HCT116 (cell line): ENCODE measurements around the gene ACBD3. TPM values are rescaled to one million over a fixed set of nuclear protein-coding genes. Genes with fewer than 3 reads are reported as not detected.

ENCODE experiments used
- ATAC-seq: fragments of 200-7000 bp; cut with Tn5 transposase; 2 replicates; pipeline ENCODE4 v1.9.1; 2020; ENCODE audit warnings: mild to moderate bottlenecking, moderate library complexity
- BruUV-seq: library from RNA; stranded (reverse); fragments of 400-500 nt; replicated peaks from 2 replicates; lab custom pipeline; 2021; lab: Mats Ljungman, UMichigan
- CTCF ChIA-PET: fragments of 300-600 bp; sonication (Branson Sonifier 250); formaldehyde crosslinking; loops from one replicate; lab custom pipeline; 2021; ENCODE audit warnings: antibody characterized with exemption; lab: Charles Lee
- POLR2A ChIA-PET: fragments of 300-600, 350-600 bp; sonication (Branson Sonifier 250); formaldehyde crosslinking; loops from one replicate; lab custom pipeline; 2021; ENCODE audit warnings: antibody characterized with exemption; lab: Charles Lee
- RAD21 ChIA-PET, 2 experiments: fragments of 300-600 bp; sonication (Branson Sonifier 250); formaldehyde crosslinking; loops; one replicate each; lab custom pipeline; 2023; ENCODE audit warnings: low total read pairs in 2 of 2; ENCODE audit not compliant: uncharacterized antibody in 2 of 2, unreplicated experiment in 2 of 2, low non-redundant PET in 1 of 2; lab: Charles Lee
- DNase-seq: peaks from one replicate; pipeline ENCODE4 v3.0.0-alpha.2; 2010; ENCODE audit warnings: low read depth, low spot score
- H2AFZ ChIP-seq: fragments of 200-600 bp; shearing (Covaris generic), sonication (generic); 2 replicates; pipeline ENCODE4 v1.6.1; 2017; ENCODE audit warnings: low read depth, mixed run types, mixed read lengths, antibody characterized with exemption, low read length; ENCODE audit not compliant: poor library complexity, severe bottlenecking
- H3K27ac ChIP-seq: 2 replicates; pipeline ENCODE4 v1.5.1; 2012; ENCODE audit warnings: low read depth, low read length
- H3K27me3 ChIP-seq: fragments of 200-600 bp; sonication (generic); 2 replicates; pipeline ENCODE4 v1.6.1; 2016; ENCODE audit warnings: mixed run types, low read length, mixed read lengths; ENCODE audit not compliant: insufficient read depth
- H3K36me3 ChIP-seq, 2 experiments: fragments of 200-500 bp in 1 of 2; fragments of 200-600 bp in 1 of 2; sonication (Bioruptor generic) in 1 of 2; sonication (generic) in 1 of 2; 2 replicates each; pipeline versions ENCODE4 v1.5.1 to v1.6.1; 2014 to 2016; ENCODE audit warnings: low read length in 2 of 2, inconsistent platforms in 1 of 2, mixed read lengths in 1 of 2, mixed run types in 1 of 2; ENCODE audit not compliant: insufficient read depth in 2 of 2, control insufficient read depth in 1 of 2
- H3K4me1 ChIP-seq, 2 experiments: fragments of 200-600 bp in 1 of 2; sonication (generic) in 1 of 2; 2 replicates each; pipeline versions ENCODE4 v1.5.1 to v1.6.1; 2012 to 2017; ENCODE audit warnings: low read length in 2 of 2, inconsistent platforms in 1 of 2, mild to moderate bottlenecking in 1 of 2, mixed read lengths in 1 of 2, mixed run types in 1 of 2, moderate library complexity in 1 of 2; ENCODE audit not compliant: insufficient read depth in 2 of 2, control insufficient read depth in 1 of 2
- H3K4me2 ChIP-seq: fragments of 200-600 bp; sonication (generic); 2 replicates; pipeline ENCODE4 v1.6.1; 2017; ENCODE audit warnings: mixed run types, low read length, mixed read lengths
- H3K4me3 ChIP-seq, 2 experiments: fragments of 200-600 bp in 1 of 2; sonication (generic) in 1 of 2; replicated peaks in 1 of 2; 2 replicates each; pipeline ENCODE4 v1.5.1; 2011 to 2016; ENCODE audit warnings: low read length in 2 of 2, control low read depth in 1 of 2, low read depth in 1 of 2, mild to moderate bottlenecking in 1 of 2, mixed read lengths in 1 of 2, mixed run types in 1 of 2
- H3K79me2 ChIP-seq: fragments of 200-600 bp; sonication (generic); 2 replicates; pipeline ENCODE4 v1.6.1; 2017; ENCODE audit warnings: mild to moderate bottlenecking, mixed run types, low read length, moderate library complexity, mixed read lengths; ENCODE audit not compliant: insufficient read depth
- H3K9ac ChIP-seq: fragments of 200-600 bp; sonication (generic); 2 replicates; pipeline ENCODE4 v1.6.1; 2016; ENCODE audit warnings: low read length, mixed read lengths
- H3K9me2 ChIP-seq: fragments of 200-600 bp; sonication (generic), shearing (Covaris generic); 2 replicates; pipeline ENCODE4 v1.6.1; 2017; ENCODE audit warnings: mixed run types, mild to moderate bottlenecking, moderate library complexity; ENCODE audit not compliant: insufficient read depth
- H3K9me3 ChIP-seq, 2 experiments: fragments of 200-500 bp in 1 of 2; fragments of 200-600 bp in 1 of 2; sonication (Bioruptor generic) in 1 of 2; sonication (generic) in 1 of 2; 2 replicates each; pipeline ENCODE4 v1.6.1; 2014 to 2017; ENCODE audit warnings: low read length in 2 of 2, mixed read lengths in 2 of 2, inconsistent platforms in 1 of 2, low read depth in 1 of 2, mild to moderate bottlenecking in 1 of 2, mixed run types in 1 of 2, moderate library complexity in 1 of 2; ENCODE audit not compliant: control insufficient read depth in 1 of 2, insufficient read depth in 1 of 2
- H4K20me1 ChIP-seq: fragments of 200-600 bp; sonication (generic), shearing (Covaris generic); 2 replicates; pipeline ENCODE4 v1.6.1; 2017; ENCODE audit warnings: mixed run types, mild to moderate bottlenecking, moderate library complexity; ENCODE audit not compliant: insufficient read depth
- CEBPB ChIP-seq: IDR thresholded peaks from 2 replicates; pipeline ENCODE4 v1.6.1; 2012; ENCODE audit warnings: low read depth
- CTCF ChIP-seq, 3 experiments: fragments of 200-600 bp in 1 of 3; sonication (generic) in 1 of 3; IDR thresholded peaks in 2 of 3; conservative IDR thresholded peaks in 1 of 3; 2 replicates each; pipeline ENCODE4 v1.5.1; 2012 to 2017; ENCODE audit warnings: low read depth in 2 of 3, low read length in 2 of 3, antibody characterized with exemption in 1 of 3, borderline replicate concordance in 1 of 3, control low read depth in 1 of 3, mild to moderate bottlenecking in 1 of 3, mixed read lengths in 1 of 3, mixed run types in 1 of 3, moderate library complexity in 1 of 3; ENCODE audit not compliant: insufficient read depth in 1 of 3
- EZH2 ChIP-seq: fragments of 200-600 bp; sonication (generic); IDR thresholded peaks from 2 replicates; pipeline ENCODE4 v1.6.1; 2017; ENCODE audit warnings: antibody characterized with exemption, mixed run types
- EZH2phosphoT487 ChIP-seq: fragments of 200-600 bp; IDR thresholded peaks from 2 replicates; pipeline ENCODE4 v1.6.1; 2018; ENCODE audit warnings: antibody characterized with exemption, borderline replicate concordance
- FOSL1 ChIP-seq: IDR thresholded peaks from 2 replicates; pipeline ENCODE4 v1.6.1; 2012; ENCODE audit warnings: low read depth
- JUND ChIP-seq: IDR thresholded peaks from 2 replicates; pipeline ENCODE4 v1.6.1; 2012
- RAD21 ChIP-seq: IDR thresholded peaks from 2 replicates; pipeline ENCODE4 v1.6.1; 2012; ENCODE audit warnings: low read depth, mild to moderate bottlenecking
- SIN3A ChIP-seq: IDR thresholded peaks from 2 replicates; pipeline ENCODE4 v1.6.1; 2012; ENCODE audit warnings: low read depth
- SP1 ChIP-seq: IDR thresholded peaks from 2 replicates; pipeline ENCODE4 v1.6.1; 2012; ENCODE audit warnings: low read depth
- SRF ChIP-seq: IDR thresholded peaks from 2 replicates; pipeline ENCODE4 v1.6.1; 2012; ENCODE audit warnings: low read depth
- ZNF274 ChIP-seq: fragments of 200-500 bp; sonication (Bioruptor generic); IDR thresholded peaks from 2 replicates; pipeline ENCODE4 v1.6.1; 2014; ENCODE audit warnings: mild to moderate bottlenecking, low read depth, low read length, inconsistent platforms
- intact Hi-C: fragments of 100-400 bp; cut with micrococcal nuclease; formaldehyde crosslinking; loops from 2 replicates; pipeline ENCODE4 v1.10.0; 2022
- total RNA-seq: library from RNA; stranded (reverse); gene quantifications from one replicate; pipeline ENCODE4 v1.2.1, GENCODE V29; 2021; ENCODE audit not compliant: unreplicated experiment

Gene ACBD3
- total RNA-seq, 1 experiment from 2014 or later: 29.6 TPM

DNA sequence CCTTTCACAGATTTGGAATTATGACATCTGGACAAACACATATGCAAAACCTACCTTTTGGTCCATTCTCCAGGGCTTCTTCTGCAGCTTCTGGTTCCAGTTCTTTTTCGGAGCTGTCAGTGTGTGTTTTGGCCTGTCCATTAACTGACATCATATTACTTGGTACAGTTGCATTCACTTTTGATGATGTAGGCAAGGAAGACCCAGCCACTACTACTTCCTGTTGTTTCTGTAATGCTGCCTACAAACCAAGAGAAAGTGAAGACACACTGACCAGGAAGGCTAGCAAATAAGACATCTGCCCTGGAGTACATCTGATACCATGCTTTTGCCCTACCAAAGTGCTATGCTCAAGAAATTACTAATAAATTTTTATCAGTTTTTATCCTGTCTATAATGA lies 31.9 kb downstream of the ACBD3 start:
- ChIA-PET RAD21 (no interaction called here), CTCF (no interaction called here), POLR2A (no interaction called here)
- no peaks in the 10 kb centered on the region for H3K4me1 ChIP-seq
- H3K4me3 ChIP-seq: no peak overlapping the region
- H3K9ac ChIP-seq: no peak overlapping the region
- DNase-seq: no peak
- no peaks in the 10 kb centered on the region for H3K27me3 ChIP-seq
- intact Hi-C loops: no loop called here
- BruUV-seq: no TSS peak
- no peak overlapping the region for H3K4me2 ChIP-seq
- H3K79me2 ChIP-seq: peaks cover 7% of the 10 kb centered on the region; the same call in 1 of the 2 replicates
- no peak for TF ChIP-seq SRF
- no peak for TF ChIP-seq SP1
- TF ChIP-seq CTCF (IDR thresholded peaks at IDR 0.05 in 2 of 3, conservative IDR thresholded peaks at IDR 0.05 in 1 of 3; ENCODE audit: borderline replicate concordance in 1 of 3, insufficient read depth in 1 of 3, low read depth in 2 of 3, low read length in 2 of 3): no peak
- no peak for TF ChIP-seq EZH2phosphoT487
- TF ChIP-seq CEBPB: no peak
- no peak for TF ChIP-seq JUND
- TF ChIP-seq FOSL1: no peak
- TF ChIP-seq EZH2: no peak
- no peak for TF ChIP-seq SIN3A
- no peak for TF ChIP-seq RAD21
- TF ChIP-seq ZNF274: no peak
- no peaks in the 10 kb centered on the region for H3K9me2 ChIP-seq
- no peaks in the 10 kb centered on the region for H4K20me1 ChIP-seq
- no peak for ATAC-seq
- H3K27ac ChIP-seq: no peak overlapping the region
- no peaks in the 10 kb centered on the region for H3K9me3 ChIP-seq
- no peak overlapping the region for H2AFZ ChIP-seq
- peaks cover 23 to 33% of the 10 kb centered on the region in 2 experiments for H3K36me3 ChIP-seq
